HepG2 (cell line): Measurements from ENCODE around the gene KHK. TPM values are rescaled to one million over a fixed set of nuclear protein-coding genes. Genes with fewer than 3 reads are reported as not detected.

ENCODE experiments used
- ADNP ChIP-seq: sonication (generic); formaldehyde crosslinking; IDR thresholded peaks from 2 replicates; pipeline ENCODE4 v1.4.0; 2020; ENCODE audit warnings: missing genetic modification reagents
- HMGXB4 ChIP-seq, 2 experiments: sonication (generic) in 1 of 2; formaldehyde crosslinking in 1 of 2; IDR thresholded peaks; 2 replicates each; pipeline versions ENCODE4 v1.4.0 to v1.6.1; 2018 to 2020; ENCODE audit warnings: missing genetic modification reagents in 2 of 2, borderline replicate concordance in 1 of 2, low read depth in 1 of 2, mild to moderate bottlenecking in 1 of 2, missing biosample characterization in 1 of 2
- HNF1A ChIP-seq, 2 experiments: sonication (generic) in 1 of 2; formaldehyde crosslinking in 1 of 2; IDR thresholded peaks; 2 replicates each; pipeline versions ENCODE4 v1.4.0 to v1.6.1; 2016 to 2020; ENCODE audit warnings: borderline replicate concordance in 1 of 2, low read depth in 1 of 2, mild to moderate bottlenecking in 1 of 2, missing genetic modification reagents in 1 of 2
- JARID2 ChIP-seq: sonication (generic); formaldehyde crosslinking; IDR thresholded peaks from 2 replicates; pipeline ENCODE4 v1.8.1; 2023; ENCODE audit warnings: missing genetic modification reagents, inconsistent platforms; ENCODE audit not compliant: insufficient replicate concordance
- KLF9 ChIP-seq: IDR thresholded peaks from 2 replicates; pipeline ENCODE4 v1.6.1; 2016; ENCODE audit warnings: low read depth
- SRSF4 ChIP-seq: fragments of 200-400 bp; formaldehyde crosslinking; IDR thresholded peaks from one replicate; pipeline ENCODE4 v1.6.1; 2018; ENCODE audit warnings: mild to moderate bottlenecking, low read depth, low read length, moderate library complexity; ENCODE audit not compliant: poor library complexity, severe bottlenecking
- ZNF234 ChIP-seq: sonication (generic); formaldehyde crosslinking; conservative IDR thresholded peaks from 2 replicates; pipeline ENCODE4 v1.5.1; 2020; ENCODE audit warnings: mild to moderate bottlenecking, missing genetic modification reagents
- ZNF337 ChIP-seq: sonication (generic); formaldehyde crosslinking; IDR thresholded peaks from 2 replicates; pipeline ENCODE4 v1.5.1; 2020; ENCODE audit warnings: missing genetic modification reagents, low read depth, mild to moderate bottlenecking, borderline replicate concordance
- ZNF350 ChIP-seq: sonication (generic); formaldehyde crosslinking; IDR thresholded peaks from 2 replicates; pipeline ENCODE4 v1.4.0; 2020; ENCODE audit warnings: mild to moderate bottlenecking, low read depth, missing genetic modification reagents, borderline replicate concordance
- ZNF441 ChIP-seq: sonication (generic); formaldehyde crosslinking; IDR thresholded peaks from 2 replicates; pipeline ENCODE4 v1.7.0; 2021; ENCODE audit warnings: missing genetic modification reagents, borderline replicate concordance
- ZNF530 ChIP-seq: sonication (generic); formaldehyde crosslinking; IDR thresholded peaks from 2 replicates; pipeline ENCODE4 v1.5.0; 2020; ENCODE audit warnings: low read depth, mild to moderate bottlenecking, missing genetic modification reagents
- polyA plus RNA-seq, 8 experiments: library from polyadenylated mRNA; depleted of rRNA in 3 of 8; stranded (reverse) in 7 of 8; unstranded in 1 of 8; fragments of >200 nt; fragmentation: Illumina TruSeq in 4 of 8; extraction: Trizol in 4 of 8; gene quantifications; 2 replicates each; pipeline versions ENCODE4 v1.2.1 to v1.2.3, GENCODE V29; 2011 to 2016; ENCODE audit warnings: low read depth in 4 of 8, missing spikeins in 1 of 8, mixed read lengths in 1 of 8; ENCODE audit not compliant: insufficient read depth in 1 of 8
- total RNA-seq, 5 experiments: library from RNA; depleted of rRNA; stranded (reverse); fragments of >200 nt; fragmentation: Illumina TruSeq; extraction: Trizol; gene quantifications; 2 replicates each; pipeline ENCODE4 v1.2.3, GENCODE V29; 2016; ENCODE audit warnings: low read depth in 1 of 5
- TF ChIP-seq, protein P1 (sequence below): sonication (generic); formaldehyde crosslinking; IDR thresholded peaks from 2 replicates; pipeline ENCODE4 v1.4.0; 2020; ENCODE audit warnings: missing genetic modification reagents
- TF ChIP-seq, protein P2 (sequence below): sonication (generic); formaldehyde crosslinking; IDR thresholded peaks from 2 replicates; pipeline ENCODE4 v1.8.1; 2023; ENCODE audit warnings: mild to moderate bottlenecking, missing genetic modification reagents
- TF ChIP-seq, protein P3 (sequence below): sonication (generic); formaldehyde crosslinking; conservative IDR thresholded peaks from 2 replicates; pipeline ENCODE4 v1.5.0; 2020; ENCODE audit warnings: missing genetic modification reagents

Gene KHK
- total and polyA plus RNA-seq, 2 of the 13 experiments (the other 11 are each of a cell fraction or from before 2014, with no cell fraction given): 40.9 to 99.2 TPM

GRCh38 chr2:27095745-27096651 is 9.4 kb downstream of the KHK start (continued):
- TF ChIP-seq HMGXB4 (CRISPR knock-in tag; IDR thresholded peaks at IDR 0.05; ENCODE audit: borderline replicate concordance in 1 of 2, low read depth in 1 of 2): peak; percentile 36 to 70; a peak in 3 of 4 replicates
- TF ChIP-seq KLF9 (CRISPR knock-in tag): 0 out of 2 replicates have a peak, but pooled peaks have one; percentile 18
- TF ChIP-seq, protein P1, sequence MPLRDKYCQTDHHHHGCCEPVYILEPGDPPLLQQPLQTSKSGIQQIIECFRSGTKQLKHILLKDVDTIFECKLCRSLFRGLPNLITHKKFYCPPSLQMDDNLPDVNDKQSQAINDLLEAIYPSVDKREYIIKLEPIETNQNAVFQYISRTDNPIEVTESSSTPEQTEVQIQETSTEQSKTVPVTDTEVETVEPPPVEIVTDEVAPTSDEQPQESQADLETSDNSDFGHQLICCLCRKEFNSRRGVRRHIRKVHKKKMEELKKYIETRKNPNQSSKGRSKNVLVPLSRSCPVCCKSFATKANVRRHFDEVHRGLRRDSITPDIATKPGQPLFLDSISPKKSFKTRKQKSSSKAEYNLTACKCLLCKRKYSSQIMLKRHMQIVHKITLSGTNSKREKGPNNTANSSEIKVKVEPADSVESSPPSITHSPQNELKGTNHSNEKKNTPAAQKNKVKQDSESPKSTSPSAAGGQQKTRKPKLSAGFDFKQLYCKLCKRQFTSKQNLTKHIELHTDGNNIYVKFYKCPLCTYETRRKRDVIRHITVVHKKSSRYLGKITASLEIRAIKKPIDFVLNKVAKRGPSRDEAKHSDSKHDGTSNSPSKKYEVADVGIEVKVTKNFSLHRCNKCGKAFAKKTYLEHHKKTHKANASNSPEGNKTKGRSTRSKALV (CRISPR knock-in tag): peak; percentile 77
- TF ChIP-seq ZNF530 (CRISPR knock-in tag): no peak
- peak; percentile 89 for TF ChIP-seq HNF1A (IDR thresholded peaks at IDR 0.05; ENCODE audit: low read depth)
- peak; percentile 95 for TF ChIP-seq HNF1A (CRISPR knock-in tag; IDR thresholded peaks at IDR 0.05; ENCODE audit: borderline replicate concordance)
- TF ChIP-seq, protein P2, sequence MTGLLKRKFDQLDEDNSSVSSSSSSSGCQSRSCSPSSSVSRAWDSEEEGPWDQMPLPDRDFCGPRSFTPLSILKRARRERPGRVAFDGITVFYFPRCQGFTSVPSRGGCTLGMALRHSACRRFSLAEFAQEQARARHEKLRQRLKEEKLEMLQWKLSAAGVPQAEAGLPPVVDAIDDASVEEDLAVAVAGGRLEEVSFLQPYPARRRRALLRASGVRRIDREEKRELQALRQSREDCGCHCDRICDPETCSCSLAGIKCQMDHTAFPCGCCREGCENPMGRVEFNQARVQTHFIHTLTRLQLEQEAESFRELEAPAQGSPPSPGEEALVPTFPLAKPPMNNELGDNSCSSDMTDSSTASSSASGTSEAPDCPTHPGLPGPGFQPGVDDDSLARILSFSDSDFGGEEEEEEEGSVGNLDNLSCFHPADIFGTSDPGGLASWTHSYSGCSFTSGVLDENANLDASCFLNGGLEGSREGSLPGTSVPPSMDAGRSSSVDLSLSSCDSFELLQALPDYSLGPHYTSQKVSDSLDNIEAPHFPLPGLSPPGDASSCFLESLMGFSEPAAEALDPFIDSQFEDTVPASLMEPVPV: peak; percentile 84
- peak; percentile 85 for TF ChIP-seq JARID2 (CRISPR knock-in tag)
- TF ChIP-seq ZNF337: peak; percentile 92; the same call in 1 of the 2 replicates
- no peak for TF ChIP-seq SRSF4
- TF ChIP-seq ZNF350 (CRISPR knock-in tag): peak; percentile 97
- TF ChIP-seq, protein P3, sequence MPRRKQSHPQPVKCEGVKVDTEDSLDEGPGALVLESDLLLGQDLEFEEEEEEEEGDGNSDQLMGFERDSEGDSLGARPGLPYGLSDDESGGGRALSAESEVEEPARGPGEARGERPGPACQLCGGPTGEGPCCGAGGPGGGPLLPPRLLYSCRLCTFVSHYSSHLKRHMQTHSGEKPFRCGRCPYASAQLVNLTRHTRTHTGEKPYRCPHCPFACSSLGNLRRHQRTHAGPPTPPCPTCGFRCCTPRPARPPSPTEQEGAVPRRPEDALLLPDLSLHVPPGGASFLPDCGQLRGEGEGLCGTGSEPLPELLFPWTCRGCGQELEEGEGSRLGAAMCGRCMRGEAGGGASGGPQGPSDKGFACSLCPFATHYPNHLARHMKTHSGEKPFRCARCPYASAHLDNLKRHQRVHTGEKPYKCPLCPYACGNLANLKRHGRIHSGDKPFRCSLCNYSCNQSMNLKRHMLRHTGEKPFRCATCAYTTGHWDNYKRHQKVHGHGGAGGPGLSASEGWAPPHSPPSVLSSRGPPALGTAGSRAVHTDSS: 0 out of 2 replicates have a peak, but pooled peaks have one; percentile 2
- no peak for TF ChIP-seq ZNF234 (CRISPR knock-in tag)
- TF ChIP-seq ZNF441 (CRISPR knock-in tag): peak; percentile 52
- no peak for TF ChIP-seq ADNP
